Right ventricle myocardium inferior (tissue), 1 donor: ENCODE data around the gene CDK15. TPM values are rescaled to one million over a fixed set of nuclear protein-coding genes. Genes with fewer than 3 reads are reported as not detected.
A peak's percentile ranks its signal among the peaks of the same experiment; 100 is the strongest.
"Not testable (repeated sequence)": the region's sequence is repeated elsewhere in the genome, so short reads cannot be mapped to it uniquely, and the experiment has no call there.

Experiments
- ATAC-seq: fragments of 200-7000 bp; cut with Tn5 transposase; one replicate; pipeline ENCODE4 v1.9.1; 2020; ENCODE audit warnings: mild to moderate bottlenecking, moderate library complexity
- DNase-seq: peaks from one replicate; pipeline ENCODE4 v3.0.0; 2021; ENCODE audit errors: missing footprints
- intact Hi-C: fragments of 100-400 bp; cut with DNase I; formaldehyde crosslinking; loops from one replicate; pipeline ENCODE4 v1.11.0; 2022
- total RNA-seq: library from RNA; stranded (reverse); fragmentation: NEBNext Ultra II Directional; extraction: Animal tissue kit (Norgen Biotek cat#: 25700); gene quantifications from one replicate; pipeline ENCODE4 v1.2.1, GENCODE V29; 2021
- donor health status: DM: no; HTN: yes; CAD: no; lungs with severe emphysema.

CDK15 gene
- total RNA-seq, 1 donor from 2014 or later = 0.35 TPM

- DNase-seq (no peak), ATAC-seq (no peak)
- intact Hi-C loops = no loop called here
Observed at GRCh38 chr2:201785135-201785534, 21.2 kb upstream of the CDK15 start.

GRCh38 chr2:201786471-201786870 lies 19.9 kb upstream of the CDK15 start:
- no peak for DNase-seq
- intact Hi-C loops = no loop called here
- ATAC-seq = no peak

GRCh38 chr2:201788371-201788770 lies 18.0 kb upstream of the CDK15 start:
- no peak for ATAC-seq
- DNase-seq = no peak
- intact Hi-C loops = no loop called here

- intact Hi-C loops = no loop called here
- no peak for DNase-seq
- ATAC-seq = no peak
Observed at GRCh38 chr2:201789395-201789794, 16.9 kb upstream of the CDK15 start.

- intact Hi-C loops = no loop called here
- DNase-seq (no peak), ATAC-seq (no peak)
Observed at GRCh38 chr2:201790291-201790690, 16.0 kb upstream of the CDK15 start.

- no peak for DNase-seq
- intact Hi-C loops = no loop called here
- ATAC-seq = no peak
Observed at GRCh38 chr2:201790989-201791388, 15.3 kb upstream of the CDK15 start.

- intact Hi-C loops = no loop called here
- no peak for DNase-seq
- no peak for ATAC-seq
Observed at GRCh38 chr2:201793631-201794030, 12.7 kb upstream of the CDK15 start.

GRCh38 chr2:201794294-201794693 lies 12.0 kb upstream of the CDK15 start:
- intact Hi-C loops = no loop called here
- DNase-seq (no peak), ATAC-seq (no peak)

GRCh38 chr2:201795607-201796477 lies 10.5 kb upstream of the CDK15 start:
- no peak for DNase-seq
- intact Hi-C loops = loop anchor here (1.0 kb wide), 1 partner anchor 382 kb away; no protein-coding TSS in a partner anchor
- no peak for ATAC-seq

GRCh38 chr2:201796478-201796865 lies 9.9 kb upstream of the CDK15 start:
- ATAC-seq (no peak), DNase-seq (no peak)
- intact Hi-C loops = loop anchor here (1.0 kb wide), 1 partner anchor 382 kb away; no protein-coding TSS in a partner anchor

GRCh38 chr2:201797175-201797840 lies 9.0 kb upstream of the CDK15 start:
- intact Hi-C loops = no loop called here
- no peak for ATAC-seq
- no peak for DNase-seq

- intact Hi-C loops = no loop called here
- ATAC-seq (no peak), DNase-seq (no peak)
Observed at GRCh38 chr2:201798252-201798913, 8.0 kb upstream of the CDK15 start.

GRCh38 chr2:201798914-201799285 lies 7.4 kb upstream of the CDK15 start:
- ATAC-seq, intact Hi-C loops: not testable (repeated sequence)

GRCh38 chr2:201807452-201807999 lies 1.2 kb downstream of the CDK15 start:
- DNase-seq (peak; percentile 66), ATAC-seq (peak; percentile 96)
- intact Hi-C loops = no loop called here

More at GRCh38 chr2:201798914-201799285, 7.4 kb upstream of the CDK15 start:
- not testable (repeated sequence) for DNase-seq

- ATAC-seq = no peak
- no peak for DNase-seq
- intact Hi-C loops = no loop called here
Observed at GRCh38 chr2:201808027-201808426, 1.7 kb downstream of the CDK15 start.

- ATAC-seq = no peak
- intact Hi-C loops = no loop called here
- no peak for DNase-seq
Observed at GRCh38 chr2:201809633-201810032, 3.3 kb downstream of the CDK15 start.

GRCh38 chr2:201810604-201811003 lies 4.3 kb downstream of the CDK15 start:
- DNase-seq, ATAC-seq, intact Hi-C loops: not testable (repeated sequence)

GRCh38 chr2:201813996-201814760 lies 7.8 kb downstream of the CDK15 start:
- DNase-seq (no peak), ATAC-seq (no peak)
- intact Hi-C loops = no loop called here
